Measurements from ENCODE around the gene OOSP3. TPM values are rescaled to one million over a fixed set of nuclear protein-coding genes. Genes with fewer than 3 reads are reported as not detected.
"Not testable (repeated sequence)": the region's sequence is repeated elsewhere in the genome, so short reads cannot be mapped to it uniquely, and the experiment has no call there.

The OOSP3 gene
- total RNA-seq, 1 donor from 2014 or later, result not detected

DNA sequence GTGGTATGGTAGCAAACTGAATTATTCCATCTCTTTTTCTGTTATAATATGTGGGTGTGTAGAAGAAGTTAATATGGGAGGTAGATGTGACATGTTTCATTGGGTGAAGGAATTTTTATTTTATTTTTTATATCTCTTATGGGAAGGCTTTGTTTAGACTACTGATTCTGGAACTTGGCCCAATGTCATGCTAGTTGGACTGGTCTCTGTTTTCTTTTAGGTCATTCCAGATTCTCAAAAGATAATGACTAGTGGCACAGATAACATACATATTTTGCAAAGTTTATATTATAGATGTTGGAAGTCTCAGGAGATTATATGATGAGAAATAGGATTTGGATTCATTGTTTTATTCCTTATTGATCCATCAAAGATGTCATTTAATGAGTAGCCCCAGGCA is 1.3 kb upstream of the OOSP3 start:
- DNase-seq, result no peak

DNA sequence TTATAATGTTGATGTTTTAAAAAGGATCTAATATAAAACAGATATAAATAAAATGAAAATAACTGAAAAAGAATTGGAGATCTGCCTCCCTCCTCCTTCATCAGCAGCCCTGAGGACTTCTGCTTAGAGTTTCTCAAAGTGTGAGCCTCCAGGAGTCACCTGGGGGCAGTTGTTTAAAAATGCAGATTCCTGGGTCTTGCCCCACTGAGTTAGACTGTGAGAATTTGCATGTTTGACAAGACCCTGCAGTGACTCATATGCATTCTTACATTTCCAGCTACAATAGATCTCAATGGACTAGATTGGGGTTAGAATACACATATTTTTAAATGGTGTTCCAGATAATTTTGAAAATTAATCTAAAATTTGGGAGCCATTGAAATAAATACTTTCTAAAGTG is 798 bp upstream of the OOSP3 start:
- DNase-seq, result no peak

- no peak for DNase-seq
Measured at GRCh38 chr11:59879567-59879966, 985 bp downstream of the OOSP3 start.

GRCh38 chr11:59883597-59883996 is 5.0 kb downstream of the OOSP3 start:
- DNase-seq, result no peak

- DNase-seq, result not testable (repeated sequence)
Measured at GRCh38 chr11:59887156-59887555, 8.6 kb downstream of the OOSP3 start.

DNA sequence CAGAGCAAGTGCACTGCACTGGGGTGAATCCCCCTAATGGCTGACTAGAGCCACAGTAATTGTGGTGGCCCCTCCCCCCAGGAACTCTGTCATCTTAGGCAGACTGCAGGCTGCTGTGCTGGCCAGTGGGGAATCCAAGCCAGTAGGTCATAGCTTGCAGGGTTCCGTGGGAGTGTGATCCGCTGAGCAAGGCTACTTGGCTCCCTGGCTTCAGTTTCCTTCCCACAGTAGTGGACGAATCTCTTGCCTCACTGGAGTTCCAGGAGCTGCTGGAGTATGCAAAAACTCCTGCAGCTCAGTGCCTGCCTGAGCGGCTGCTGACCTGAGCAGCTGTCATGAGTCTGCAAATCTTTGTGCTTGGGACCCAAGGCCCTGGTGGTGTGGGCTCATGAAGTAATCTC is 13.2 kb downstream of the OOSP3 start:
- peak; percentile 5 for DNase-seq

DNA sequence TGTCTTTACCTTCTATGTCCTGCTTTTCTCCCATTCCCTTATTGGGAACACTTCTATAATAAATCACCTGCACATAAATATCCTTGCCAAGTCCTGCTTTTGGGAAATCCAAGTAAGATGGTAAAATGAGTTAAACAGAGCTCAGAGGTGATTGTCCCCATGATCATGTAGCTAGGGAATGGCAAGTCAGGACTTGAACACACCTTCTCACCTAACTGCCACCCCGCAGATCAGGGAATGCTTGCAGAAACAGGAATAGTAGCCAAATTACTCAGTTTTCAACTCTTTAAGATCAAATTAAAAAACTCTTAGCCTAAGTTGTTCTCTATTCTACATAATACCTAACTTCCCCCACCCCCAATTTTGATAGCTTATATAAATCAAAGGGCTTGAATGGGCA is 16.0 kb downstream of the OOSP3 start:
- DNase-seq, result no peak

- DNase-seq, result no peak
Measured at GRCh38 chr11:59898046-59898445, 19.5 kb downstream of the OOSP3 start.

DNA sequence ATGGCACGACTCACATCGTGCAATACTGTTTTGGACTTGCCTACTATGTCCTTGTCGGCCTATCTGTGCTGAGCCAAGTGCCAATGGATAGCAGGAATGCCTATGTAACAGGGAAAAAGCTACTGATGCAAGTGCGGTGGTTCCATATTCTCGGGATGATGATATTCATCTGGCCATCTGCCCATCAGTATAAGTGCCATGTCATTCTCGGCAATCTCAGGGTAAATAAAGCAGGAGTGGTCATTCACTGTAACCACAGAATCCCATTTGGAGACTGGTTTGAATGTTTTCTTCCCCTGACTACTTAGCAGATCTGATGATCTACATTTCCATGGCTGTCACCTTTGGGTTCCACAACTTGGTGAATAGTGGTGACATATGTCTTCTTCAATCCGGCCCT is 20.1 kb downstream of the OOSP3 start:
- DNase-seq, result no peak

DNA sequence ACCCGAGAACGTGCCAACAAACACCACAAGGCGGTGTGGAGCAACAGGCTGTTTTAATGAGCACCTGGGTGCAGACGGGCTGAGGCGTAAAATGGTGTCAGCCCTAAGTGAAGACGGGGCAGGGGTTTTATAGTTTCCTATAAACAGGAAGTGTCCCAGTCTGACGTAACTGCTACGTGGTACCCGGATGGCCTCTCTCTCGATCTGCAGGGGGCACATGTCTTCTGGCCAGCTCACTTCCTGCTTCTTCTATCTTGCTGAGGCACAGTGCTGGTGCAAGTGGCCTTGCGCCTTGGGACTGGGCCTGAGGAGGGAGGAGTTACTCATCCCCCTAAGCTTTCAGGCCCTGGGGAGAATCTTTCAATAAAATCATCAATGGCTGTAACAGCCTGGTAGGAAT is 20.9 kb downstream of the OOSP3 start:
- peak; percentile 48 for DNase-seq

DNA sequence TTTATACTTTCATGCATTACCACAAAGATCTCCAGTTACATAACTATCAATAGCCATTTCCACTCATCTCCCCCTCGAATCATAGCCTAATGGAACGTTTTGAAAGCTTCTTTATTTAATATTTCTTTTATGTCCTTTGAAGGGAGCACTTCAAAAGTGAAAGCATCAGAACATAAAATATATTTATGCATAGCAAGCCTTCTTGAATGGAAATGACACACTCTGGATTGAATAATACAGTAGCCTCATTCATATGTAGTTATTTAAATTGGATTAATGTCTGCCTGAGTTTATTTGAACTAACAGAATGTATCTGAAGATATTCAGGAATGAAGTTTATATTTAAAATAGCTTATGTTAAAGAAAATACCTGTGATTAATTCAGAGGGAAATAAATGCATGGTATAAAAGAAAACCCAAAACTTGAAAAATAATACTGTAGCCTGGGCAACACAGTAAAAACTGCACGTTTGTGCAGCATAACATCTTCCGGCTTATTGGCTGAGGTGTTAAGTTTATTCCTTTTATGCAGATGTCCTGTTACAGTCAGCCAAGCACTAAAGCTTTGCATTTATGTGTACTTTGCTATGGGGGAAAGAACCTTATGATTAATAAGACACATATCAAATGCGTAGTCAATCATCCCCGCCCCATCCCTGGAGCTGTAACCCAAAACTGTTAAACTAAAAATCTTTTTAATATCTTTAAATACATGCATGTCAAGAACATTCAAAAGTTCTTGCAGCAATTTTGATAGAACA is 22.0 kb downstream of the OOSP3 start:
- DNase-seq, result peak; percentile 6

- peak; percentile 94 for DNase-seq
Measured at GRCh38 chr11:59901306-59901705, 22.7 kb downstream of the OOSP3 start.

DNA sequence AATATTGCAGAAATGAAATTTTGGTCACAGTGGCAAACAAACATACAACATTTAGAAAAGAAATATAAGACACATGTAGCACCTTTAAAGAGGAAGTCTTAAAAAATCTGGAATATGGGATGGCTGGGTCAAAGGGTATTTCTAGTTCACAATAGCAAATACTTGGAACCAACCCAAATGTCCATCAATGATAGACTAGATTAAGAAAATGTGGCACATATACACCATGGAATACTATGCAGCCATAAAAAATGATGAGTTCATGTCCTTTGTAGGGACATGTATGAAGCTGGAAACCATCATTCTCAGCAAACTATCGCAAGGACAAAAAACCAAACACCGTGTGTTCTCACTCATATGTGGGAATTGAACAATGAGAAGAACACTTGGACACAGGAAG is 25.0 kb downstream of the OOSP3 start:
- DNase-seq, result not testable (repeated sequence)

DNA sequence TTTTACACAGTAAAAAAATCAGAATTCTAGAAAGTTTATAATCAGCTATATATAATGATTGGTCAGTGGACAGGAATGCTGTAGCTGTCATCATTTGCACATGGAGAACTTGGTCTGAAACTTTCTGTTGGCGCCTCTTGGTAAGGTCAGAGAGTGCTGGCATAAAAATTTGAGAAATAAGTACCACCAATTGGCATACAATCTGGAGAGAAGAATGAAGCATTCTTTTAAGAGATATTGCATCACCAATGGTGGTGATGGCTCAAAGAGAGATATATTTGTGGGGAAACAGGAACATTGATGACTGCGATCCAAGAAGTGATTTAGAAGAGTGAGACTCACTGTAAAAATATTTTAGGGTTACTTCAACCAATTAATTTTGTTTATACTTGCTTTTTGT is 39.9 kb downstream of the OOSP3 start:
- no peak for DNase-seq

- peak; percentile 70 for DNase-seq
Measured at GRCh38 chr11:59918987-59919589, 40.5 kb downstream of the OOSP3 start.

DNA sequence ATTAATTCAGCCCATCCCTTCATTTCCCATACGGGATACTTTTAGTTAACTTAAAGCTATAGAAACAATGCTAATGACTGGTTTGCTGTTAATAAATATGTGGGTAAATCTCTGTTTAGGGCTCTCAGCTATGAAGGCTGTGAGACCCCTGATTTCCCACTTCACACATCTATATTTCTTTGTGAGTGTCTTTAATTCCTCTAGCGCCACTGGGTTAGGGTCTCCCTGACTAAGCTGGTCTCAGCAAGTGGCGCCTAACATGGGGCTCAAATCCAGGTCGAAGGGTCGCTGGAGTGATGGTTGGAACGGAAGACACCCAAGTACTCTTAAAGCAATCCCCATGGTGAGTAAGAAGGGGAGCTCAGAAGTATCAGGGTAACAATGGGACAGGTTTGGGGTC is 45.2 kb downstream of the OOSP3 start:
- DNase-seq, result peak; percentile 15

DNA sequence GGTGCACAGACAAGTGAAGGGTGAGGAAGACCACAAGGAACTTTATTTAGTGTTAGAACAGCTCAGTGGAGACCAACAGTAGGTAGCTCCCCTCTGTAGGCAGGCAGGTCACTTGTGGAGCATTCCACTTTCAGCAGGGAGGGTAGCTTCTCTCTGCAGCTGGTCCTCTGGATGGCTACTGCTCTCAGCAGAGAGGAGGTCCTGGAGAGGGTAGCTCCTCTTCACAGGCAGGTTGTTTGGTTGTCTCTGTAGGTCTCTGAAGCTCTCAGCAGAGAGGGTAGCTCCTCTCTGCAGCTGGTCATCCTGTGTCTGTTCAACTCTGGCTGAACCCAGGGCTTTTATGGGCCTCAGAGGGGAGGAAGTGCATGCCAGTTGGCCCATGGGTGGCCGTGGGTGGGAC is 53.1 kb downstream of the OOSP3 start:
- DNase-seq, result no peak

DNA sequence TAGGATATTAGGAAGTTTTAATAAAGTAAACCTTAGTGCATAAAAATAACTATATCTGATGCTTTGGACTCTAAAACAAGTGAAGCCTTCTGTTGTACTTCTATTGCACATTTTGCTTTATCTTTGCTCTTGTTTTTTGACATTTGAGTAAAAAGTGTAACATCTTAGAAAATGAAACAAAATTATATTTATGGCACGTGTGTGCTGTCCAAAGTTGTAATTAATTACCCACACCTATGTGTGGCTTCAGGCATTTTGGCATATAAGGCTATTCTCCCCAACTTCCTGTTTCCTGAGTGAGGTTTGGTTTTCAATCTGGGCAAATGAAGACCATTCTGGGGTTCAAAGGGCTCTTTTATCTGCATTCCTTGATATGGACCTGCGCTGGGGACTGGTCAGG is 59.5 kb downstream of the OOSP3 start, which contains the start of gene OOSP1:
OOSP1 (plus strand) TSS at position 301 of the 400 bp plus-strand sequence; CDS start at position 324, 23 bp downstream.
- DNase-seq, result no peak

DNA sequence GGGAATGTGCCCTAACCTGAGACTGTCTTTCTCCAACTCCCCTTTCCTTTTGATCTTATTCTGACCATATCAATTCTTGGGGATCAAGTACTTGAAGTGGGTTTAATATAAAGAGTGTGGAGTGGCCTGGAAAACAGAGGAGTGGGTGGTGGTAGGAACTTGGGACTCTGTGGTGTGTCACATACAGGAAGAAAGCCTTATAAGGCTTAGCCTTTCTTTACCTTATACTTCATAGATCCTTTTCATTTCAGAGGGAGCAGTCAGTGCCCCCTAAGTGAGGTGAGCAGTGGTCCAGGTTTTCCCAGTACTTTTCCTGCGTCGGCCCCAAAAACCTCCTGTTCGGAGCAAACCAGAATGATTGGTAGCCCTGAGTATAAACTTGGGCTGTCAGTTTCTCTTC is 60.1 kb downstream of the OOSP3 start:
- DNase-seq, result no peak

DNA sequence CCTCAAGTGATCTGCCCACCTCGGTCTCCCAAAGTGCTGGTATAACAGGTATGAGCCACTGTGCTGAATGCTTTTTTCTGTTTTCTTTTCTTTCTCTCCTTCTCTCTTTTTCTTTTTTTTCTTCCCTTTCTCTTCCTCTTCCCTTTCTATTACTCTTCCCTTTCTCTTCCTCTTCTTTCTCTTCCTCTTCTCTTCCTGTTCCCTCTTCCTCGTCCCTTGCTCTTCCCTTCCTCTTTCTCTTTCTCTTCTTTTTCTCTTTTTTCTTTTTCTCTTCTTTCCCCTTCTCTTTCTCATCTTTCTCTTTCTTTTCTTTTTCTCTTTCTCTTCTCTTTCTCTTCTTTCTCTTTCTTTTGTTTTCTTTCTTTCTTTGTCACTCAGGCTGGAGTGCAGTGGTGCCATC is 60.9 kb downstream of the OOSP3 start:
- DNase-seq, result no peak

DNA sequence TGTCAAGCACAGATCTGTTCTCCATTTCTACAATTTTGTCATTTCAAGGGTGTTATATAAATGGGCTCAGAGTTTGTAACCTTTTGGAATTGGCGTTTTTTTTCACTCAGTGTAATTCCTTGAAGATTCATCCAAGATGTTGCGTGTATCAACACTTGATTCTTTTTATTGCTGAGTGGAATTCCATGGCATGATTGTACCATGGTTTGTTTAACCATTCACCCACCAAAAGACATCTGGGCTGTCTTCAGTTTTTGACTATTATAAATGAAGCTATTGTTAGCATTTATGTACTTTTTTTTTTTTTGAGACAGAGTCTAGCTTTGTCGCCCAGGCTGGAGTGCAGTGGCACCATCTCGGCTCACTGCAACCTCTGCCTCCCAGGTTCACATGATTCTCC is 62.5 kb downstream of the OOSP3 start:
- no peak for DNase-seq

- DNase-seq, result no peak
Measured at GRCh38 chr11:59943997-59944714, 65.6 kb downstream of the OOSP3 start.

GRCh38 chr11:59944720-59945119 is 66.1 kb downstream of the OOSP3 start:
- no peak for DNase-seq
